Stomach (tissue), 4 donors: ENCODE data around the gene TRIO.

Experiments
- POLR2A ChIP-seq, 4 donors: fragments of 450-650 bp; IDR thresholded peaks; one replicate each; pipeline ENCODE4 v1.6.1; 2016; ENCODE audit warnings: antibody characterized with exemption in 4 of 4, control low read depth in 2 of 4, mild to moderate bottlenecking in 1 of 4, moderate library complexity in 1 of 4
- POLR2AphosphoS5 ChIP-seq, 3 donors: sonication (generic); formaldehyde crosslinking; IDR thresholded peaks; one replicate each; pipeline ENCODE4 v1.6.1; 2016; ENCODE audit warnings: antibody characterized with exemption in 3 of 3
- TF ChIP-seq, protein P1 (sequence below), 7 experiments: fragments of 450-650 bp in 4 of 7; fragments of 200-600 bp in 3 of 7; sonication (generic) in 3 of 7; IDR thresholded peaks; one replicate each; pipeline ENCODE4 v1.5.1; 2016 to 2019; ENCODE audit warnings: antibody characterized with exemption in 7 of 7, control low read depth in 2 of 7, mild to moderate bottlenecking in 1 of 7

DNA sequence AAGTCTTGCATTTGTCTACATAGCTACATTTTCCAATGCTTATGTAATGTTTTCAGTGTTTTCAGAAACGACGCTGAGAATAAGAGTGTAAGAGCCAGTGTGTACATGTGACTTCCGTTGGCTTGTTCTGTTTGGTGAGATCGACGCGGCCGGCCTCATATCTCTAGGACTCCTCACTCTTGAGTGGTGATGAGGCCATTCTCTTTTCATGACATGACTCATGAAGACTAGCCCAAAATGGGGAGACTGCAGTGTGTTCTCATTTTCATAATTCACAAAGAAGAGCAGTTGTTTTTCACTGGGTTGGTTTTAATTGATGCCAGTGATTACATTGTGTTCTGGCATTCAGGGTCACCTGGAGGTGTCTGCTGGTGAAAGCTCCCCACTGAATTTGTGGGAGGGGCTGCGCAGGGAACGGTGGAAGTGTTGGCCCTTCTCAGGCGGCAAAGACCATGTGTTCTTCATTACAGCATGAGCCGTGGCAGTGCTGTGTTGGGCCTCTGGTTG, 306.9 kb downstream of the TRIO start:
- TF ChIP-seq POLR2AphosphoS5 (IDR thresholded peaks at IDR 0.05): no peak
- TF ChIP-seq, protein P1, sequence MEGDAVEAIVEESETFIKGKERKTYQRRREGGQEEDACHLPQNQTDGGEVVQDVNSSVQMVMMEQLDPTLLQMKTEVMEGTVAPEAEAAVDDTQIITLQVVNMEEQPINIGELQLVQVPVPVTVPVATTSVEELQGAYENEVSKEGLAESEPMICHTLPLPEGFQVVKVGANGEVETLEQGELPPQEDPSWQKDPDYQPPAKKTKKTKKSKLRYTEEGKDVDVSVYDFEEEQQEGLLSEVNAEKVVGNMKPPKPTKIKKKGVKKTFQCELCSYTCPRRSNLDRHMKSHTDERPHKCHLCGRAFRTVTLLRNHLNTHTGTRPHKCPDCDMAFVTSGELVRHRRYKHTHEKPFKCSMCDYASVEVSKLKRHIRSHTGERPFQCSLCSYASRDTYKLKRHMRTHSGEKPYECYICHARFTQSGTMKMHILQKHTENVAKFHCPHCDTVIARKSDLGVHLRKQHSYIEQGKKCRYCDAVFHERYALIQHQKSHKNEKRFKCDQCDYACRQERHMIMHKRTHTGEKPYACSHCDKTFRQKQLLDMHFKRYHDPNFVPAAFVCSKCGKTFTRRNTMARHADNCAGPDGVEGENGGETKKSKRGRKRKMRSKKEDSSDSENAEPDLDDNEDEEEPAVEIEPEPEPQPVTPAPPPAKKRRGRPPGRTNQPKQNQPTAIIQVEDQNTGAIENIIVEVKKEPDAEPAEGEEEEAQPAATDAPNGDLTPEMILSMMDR (IDR thresholded peaks at IDR 0.05): no peak
- no peak for TF ChIP-seq POLR2A (IDR thresholded peaks at IDR 0.05)
